Measurements from ENCODE around the gene SCAF4. TPM values are rescaled to one million over a fixed set of nuclear protein-coding genes. Genes with fewer than 3 reads are reported as not detected.
A peak's percentile ranks its signal among the peaks of the same experiment; 100 is the strongest.

Gene SCAF4
- total and polyA plus RNA-seq, 2 donors (not counting 3 experiments of a cell fraction or from before 2014, with no cell fraction given), result 12.2 to 41.2 TPM

- H3K9me3 ChIP-seq (replicated peaks; ENCODE audit: control insufficient read depth, insufficient read depth, low read length), result no peaks in the 10 kb centered on the region
- POLR2A ChIA-PET, result no interaction called here
- FAIRE-seq, result peak; percentile 54
These were observed 49.0 kb upstream of the SCAF4 start for GRCh38 chr21:31780944-31781343.

DNA sequence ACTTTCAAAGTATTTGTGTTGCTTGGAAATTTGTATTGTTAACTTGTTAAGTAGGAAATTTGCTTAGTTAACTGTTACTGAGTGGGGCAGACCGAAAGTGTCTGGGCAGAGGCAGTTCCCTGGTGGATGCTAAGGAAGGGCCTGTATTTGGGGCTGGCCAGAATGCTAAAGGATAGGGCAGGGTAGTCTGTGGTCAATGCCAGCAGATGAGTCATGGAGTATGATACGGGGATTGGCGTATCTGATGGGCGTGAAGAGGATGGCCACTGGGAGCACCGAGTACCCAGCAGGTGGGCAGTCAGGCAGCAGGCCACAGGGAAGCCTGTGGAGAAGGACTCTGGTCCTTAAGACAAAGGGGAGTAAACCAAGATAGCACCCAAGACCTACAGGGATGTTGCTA is 46.6 kb upstream of the SCAF4 start:
- TF ChIP-seq FOS (IDR thresholded peaks at IDR 0.05; ENCODE audit: borderline replicate concordance, insufficient read depth, low read length), result no peak
- TF ChIP-seq EZH2 (IDR thresholded peaks at IDR 0.05; ENCODE audit: borderline replicate concordance, low read depth, low read length, severe bottlenecking), result no peak
- no peak for TF ChIP-seq POLR2A (IDR thresholded peaks at IDR 0.05; ENCODE audit: low read depth, low read length)
- TF ChIP-seq, protein P1, sequence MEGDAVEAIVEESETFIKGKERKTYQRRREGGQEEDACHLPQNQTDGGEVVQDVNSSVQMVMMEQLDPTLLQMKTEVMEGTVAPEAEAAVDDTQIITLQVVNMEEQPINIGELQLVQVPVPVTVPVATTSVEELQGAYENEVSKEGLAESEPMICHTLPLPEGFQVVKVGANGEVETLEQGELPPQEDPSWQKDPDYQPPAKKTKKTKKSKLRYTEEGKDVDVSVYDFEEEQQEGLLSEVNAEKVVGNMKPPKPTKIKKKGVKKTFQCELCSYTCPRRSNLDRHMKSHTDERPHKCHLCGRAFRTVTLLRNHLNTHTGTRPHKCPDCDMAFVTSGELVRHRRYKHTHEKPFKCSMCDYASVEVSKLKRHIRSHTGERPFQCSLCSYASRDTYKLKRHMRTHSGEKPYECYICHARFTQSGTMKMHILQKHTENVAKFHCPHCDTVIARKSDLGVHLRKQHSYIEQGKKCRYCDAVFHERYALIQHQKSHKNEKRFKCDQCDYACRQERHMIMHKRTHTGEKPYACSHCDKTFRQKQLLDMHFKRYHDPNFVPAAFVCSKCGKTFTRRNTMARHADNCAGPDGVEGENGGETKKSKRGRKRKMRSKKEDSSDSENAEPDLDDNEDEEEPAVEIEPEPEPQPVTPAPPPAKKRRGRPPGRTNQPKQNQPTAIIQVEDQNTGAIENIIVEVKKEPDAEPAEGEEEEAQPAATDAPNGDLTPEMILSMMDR (IDR thresholded peaks at IDR 0.05; ENCODE audit: extremely low read depth in 1 of 2, insufficient read depth in 1 of 2, low read depth in 1 of 2, low read length in 2 of 2), result no peak
- no peak for TF ChIP-seq GATA2 (IDR thresholded peaks at IDR 0.05; ENCODE audit: insufficient read depth, insufficient read length, low read depth, low read length)
- TF ChIP-seq, protein P2, sequence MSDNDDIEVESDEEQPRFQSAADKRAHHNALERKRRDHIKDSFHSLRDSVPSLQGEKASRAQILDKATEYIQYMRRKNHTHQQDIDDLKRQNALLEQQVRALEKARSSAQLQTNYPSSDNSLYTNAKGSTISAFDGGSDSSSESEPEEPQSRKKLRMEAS (IDR thresholded peaks at IDR 0.05; ENCODE audit: insufficient read depth, insufficient read length), result no peak
- TF ChIP-seq POLR2AphosphoS5 (IDR thresholded peaks at IDR 0.05; ENCODE audit: insufficient read depth, low read depth, low read length), result no peak
- no peak for TF ChIP-seq JUN (IDR thresholded peaks at IDR 0.05; ENCODE audit: borderline replicate concordance, insufficient read depth, insufficient read length, low read depth)
- TF ChIP-seq MYC (IDR thresholded peaks at IDR 0.05; ENCODE audit: low read depth, low read length), result no peak
- Histone ChIP-seq H3K9ac (replicated peaks; ENCODE audit: extremely low read depth, insufficient read depth, low read length) (no peak overlapping the region), H3K27me3 (ENCODE audit: control insufficient read depth in 2 of 2, insufficient read depth in 2 of 2, low read length in 2 of 2) (no peaks in the 10 kb centered on the region), H3K79me2 (ENCODE audit: control insufficient read depth, insufficient read depth, low read length) (no peaks in the 10 kb centered on the region), H3K27ac (ENCODE audit: insufficient read depth, low read depth, low read length) (no peak overlapping the region), H3K36me3 (ENCODE audit: control insufficient read depth in 2 of 2, extremely low read depth in 1 of 2, insufficient read depth in 2 of 2, low read length in 2 of 2) (no peaks in the 10 kb centered on the region), H3K9me3 (replicated peaks; ENCODE audit: control insufficient read depth, insufficient read depth, low read length) (no peaks in the 10 kb centered on the region), H4K20me1 (replicated peaks; ENCODE audit: control insufficient read depth, extremely low read depth, insufficient read depth, low read length) (no peaks in the 10 kb centered on the region), H3K4me2 (ENCODE audit: insufficient read depth, low read length) (no peak overlapping the region), H3K9me1 (replicated peaks; ENCODE audit: control insufficient read depth, extremely low read depth, insufficient read depth, low read length) (no peaks in the 10 kb centered on the region), H3K4me3 (replicated peaks in 1 of 3; ENCODE audit: insufficient read depth in 1 of 3, low read depth in 1 of 3, low read length in 3 of 3) (no peak overlapping the region), H2AFZ (ENCODE audit: low read depth, low read length) (no peak overlapping the region), H3K4me1 (ENCODE audit: control insufficient read depth, extremely low read depth, insufficient read depth, low read length) (no peaks in the 10 kb centered on the region)
- BruUV-seq (replicated peaks), result no TSS peak
- ChIA-PET CTCF (no interaction called here), POLR2A (no interaction called here)
- DNase-seq (ENCODE audit: low read depth, low spot score) (no peak), FAIRE-seq (no peak)
- intact Hi-C loops (cut with micrococcal nuclease), result no loop called here
- dilution Hi-C loops (cut with MboI; ENCODE audit: extremely low pct_ligation_motif_present, low sequenced_read_pairs), result no loop called here

More at GRCh38 chr21:31780944-31781343, 49.0 kb upstream of the SCAF4 start:
- no peak for DNase-seq (ENCODE audit: low read depth, low spot score)
- H3K4me3 ChIP-seq (replicated peaks in 1 of 3; ENCODE audit: insufficient read depth in 1 of 3, low read depth in 1 of 3, low read length in 3 of 3), result no peak overlapping the region
- CTCF ChIA-PET, result interaction anchor here (0.7 to 1.9 kb wide), 4 partner anchors 9 to 478 kb away, joined by 3 to 8 read pairs (median 4); no protein-coding TSS in a partner anchor
- BruUV-seq (replicated peaks), result no TSS peak
- H3K9ac ChIP-seq (replicated peaks; ENCODE audit: extremely low read depth, insufficient read depth, low read length), result no peak overlapping the region
- no peaks in the 10 kb centered on the region for H3K27me3 ChIP-seq (ENCODE audit: control insufficient read depth in 2 of 2, insufficient read depth in 2 of 2, low read length in 2 of 2)
- dilution Hi-C loops (cut with MboI; ENCODE audit: extremely low pct_ligation_motif_present, low sequenced_read_pairs), result no loop called here
- no peaks in the 10 kb centered on the region for H3K79me2 ChIP-seq (ENCODE audit: control insufficient read depth, insufficient read depth, low read length)
- no peaks in the 10 kb centered on the region for H3K9me1 ChIP-seq (replicated peaks; ENCODE audit: control insufficient read depth, extremely low read depth, insufficient read depth, low read length)
- TF ChIP-seq POLR2A (IDR thresholded peaks at IDR 0.05; ENCODE audit: low read depth, low read length) (no peak), FOS (IDR thresholded peaks at IDR 0.05; ENCODE audit: borderline replicate concordance, insufficient read depth, low read length) (no peak), POLR2AphosphoS5 (IDR thresholded peaks at IDR 0.05; ENCODE audit: insufficient read depth, low read depth, low read length) (no peak)
- TF ChIP-seq, protein P1 (IDR thresholded peaks at IDR 0.05; ENCODE audit: extremely low read depth in 1 of 2, insufficient read depth in 1 of 2, low read depth in 1 of 2, low read length in 2 of 2), result no peak
- H3K36me3 ChIP-seq (ENCODE audit: control insufficient read depth in 2 of 2, extremely low read depth in 1 of 2, insufficient read depth in 2 of 2, low read length in 2 of 2), result no peaks in the 10 kb centered on the region
- no peaks in the 10 kb centered on the region for H4K20me1 ChIP-seq (replicated peaks; ENCODE audit: control insufficient read depth, extremely low read depth, insufficient read depth, low read length)
- H3K27ac ChIP-seq (ENCODE audit: insufficient read depth, low read depth, low read length), result no peak overlapping the region
- no peak overlapping the region for H3K4me2 ChIP-seq (ENCODE audit: insufficient read depth, low read length)
- no peaks in the 10 kb centered on the region for H3K4me1 ChIP-seq (ENCODE audit: control insufficient read depth, extremely low read depth, insufficient read depth, low read length)
- intact Hi-C loops (cut with micrococcal nuclease), result no loop called here
- no peak overlapping the region for H2AFZ ChIP-seq (ENCODE audit: low read depth, low read length)

Data from endothelial cell of umbilical vein (primary cell).